H1 (cell line): ENCODE measurements around the gene LYL1. TPM values are rescaled to one million over a fixed set of nuclear protein-coding genes. Genes with fewer than 3 reads are reported as not detected.
A peak's percentile ranks its signal among the peaks of the same experiment; 100 is the strongest.

Experiments used
- CTCF ChIA-PET: fragments of 300-600 bp; sonication (Branson Sonifier 250); formaldehyde crosslinking; loops from one replicate; lab custom pipeline; 2021; ENCODE audit not compliant: partially characterized antibody; lab: Charles Lee
- POLR2A ChIA-PET: fragments of 300-600 bp; sonication (Branson Sonifier 250); formaldehyde crosslinking; loops from one replicate; lab custom pipeline; 2021; ENCODE audit warnings: inconsistent platforms; ENCODE audit not compliant: partially characterized antibody; lab: Charles Lee
- DNase-seq, 2 experiments: peaks; one replicate each; pipeline versions ENCODE4 v3.0.0 to v3.0.0-alpha.2; 2010 to 2022; ENCODE audit warnings: low spot score in 2 of 2, low read depth in 1 of 2, mixed read lengths in 1 of 2
- FAIRE-seq: peaks from 2 replicates; lab custom pipeline; 2011; peaks lifted over from hg19 to GRCh38; lab: Jason Lieb, UNC
- H2AFZ ChIP-seq: 2 replicates; pipeline ENCODE4 v1.8.1; 2012; ENCODE audit warnings: low read length, inconsistent platforms
- H2AK5ac ChIP-seq: 2 replicates; pipeline ENCODE4 v1.6.1; 2013; ENCODE audit warnings: low read depth, low read length
- H2BK120ac ChIP-seq: replicated peaks from 2 replicates; pipeline ENCODE3; 2013; ENCODE audit warnings: low read depth, low read length, inconsistent platforms
- H2BK12ac ChIP-seq: 2 replicates; pipeline ENCODE4 v1.6.1; 2013; ENCODE audit warnings: low read depth, low read length
- H2BK15ac ChIP-seq: 2 replicates; pipeline ENCODE4 v1.6.1; 2013; ENCODE audit warnings: low read length
- H2BK20ac ChIP-seq: 2 replicates; pipeline ENCODE4 v1.6.1; 2013; ENCODE audit warnings: low read length
- H2BK5ac ChIP-seq: 2 replicates; pipeline ENCODE4 v1.6.1; 2013; ENCODE audit warnings: low read depth, low read length
- H3K14ac ChIP-seq: 2 replicates; pipeline ENCODE4 v1.6.1; 2013; ENCODE audit warnings: inconsistent platforms; ENCODE audit not compliant: insufficient read length
- H3K18ac ChIP-seq: 2 replicates; pipeline ENCODE4 v1.6.1; 2013; ENCODE audit warnings: low read length; ENCODE audit errors: extremely low read depth
- H3K23ac ChIP-seq: 2 replicates; pipeline ENCODE4 v1.6.1; 2013; ENCODE audit warnings: inconsistent platforms; ENCODE audit not compliant: insufficient read length
- H3K23me2 ChIP-seq: 2 replicates; pipeline ENCODE4 v1.6.1; 2013; ENCODE audit warnings: low read depth, low read length
- H3K27ac ChIP-seq: 2 replicates; pipeline ENCODE4 v1.6.1; 2011; ENCODE audit warnings: low read depth, low read length, inconsistent platforms
- H3K27me3 ChIP-seq, 4 experiments: replicated peaks in 1 of 4; 1 replicate in 1 of 4; 2 replicates in 3 of 4; pipeline versions ENCODE4 v1.6.1 to v1.8.1; 2011 to 2013; ENCODE audit warnings: low read length in 3 of 4, mild to moderate bottlenecking in 3 of 4, inconsistent platforms in 2 of 4, mixed read lengths in 2 of 4, moderate library complexity in 1 of 4; ENCODE audit not compliant: control insufficient read depth in 3 of 4, insufficient read depth in 3 of 4; ENCODE audit errors: extremely low read depth in 1 of 4
- H3K36me3 ChIP-seq, 4 experiments: 2 replicates each; pipeline versions ENCODE4 v1.6.1 to v1.8.1; 2011 to 2013; ENCODE audit warnings: mild to moderate bottlenecking in 4 of 4, low read length in 3 of 4, moderate library complexity in 2 of 4, control low read depth in 1 of 4, inconsistent platforms in 1 of 4; ENCODE audit not compliant: insufficient read depth in 4 of 4, control insufficient read depth in 2 of 4
- H3K4ac ChIP-seq: replicated peaks from 2 replicates; pipeline ENCODE3; 2013; ENCODE audit warnings: low read length, low read depth, mixed read lengths, inconsistent platforms; ENCODE audit not compliant: insufficient read length
- H3K4me1 ChIP-seq, 4 experiments: replicated peaks in 1 of 4; 1 replicate in 1 of 4; 2 replicates in 3 of 4; pipeline versions ENCODE4 v1.6.1 to v1.8.1; 2011 to 2013; ENCODE audit warnings: low read length in 3 of 4, inconsistent platforms in 2 of 4, mixed read lengths in 1 of 4; ENCODE audit not compliant: insufficient read depth in 4 of 4, control insufficient read depth in 3 of 4
- H3K4me2 ChIP-seq, 2 experiments: 2 replicates each; pipeline versions ENCODE4 v1.6.1 to v1.8.1; 2011 to 2013; ENCODE audit warnings: low read depth in 2 of 2, low read length in 2 of 2, control low read depth in 1 of 2, inconsistent platforms in 1 of 2, mild to moderate bottlenecking in 1 of 2; ENCODE audit not compliant: insufficient read depth in 1 of 2
- H3K4me3 ChIP-seq, 4 experiments: fragments of 200-600, 300-600 bp in 1 of 4; sonication (generic), shearing (Covaris generic), sonication (Bioruptor Twin) in 1 of 4; 2 replicates each; pipeline versions ENCODE4 v1.5.1 to v1.8.1; 2011 to 2016; ENCODE audit warnings: low read length in 4 of 4, low read depth in 3 of 4, control low read depth in 2 of 4, inconsistent platforms in 2 of 4, mild to moderate bottlenecking in 2 of 4, mixed read lengths in 1 of 4, moderate library complexity in 1 of 4; ENCODE audit not compliant: insufficient read depth in 2 of 4; ENCODE audit errors: extremely low read depth in 1 of 4
- H3K56ac ChIP-seq: replicated peaks from 2 replicates; pipeline ENCODE3; 2013; ENCODE audit warnings: low read depth, mild to moderate bottlenecking, mixed read lengths, low read length, inconsistent platforms; ENCODE audit not compliant: insufficient read length
- H3K79me1 ChIP-seq: 2 replicates; pipeline ENCODE4 v1.6.1; 2013; ENCODE audit warnings: low read depth, low read length, control low read depth
- H3K79me2 ChIP-seq, 2 experiments: 2 replicates each; pipeline versions ENCODE4 v1.6.1 to v1.8.1; 2012 to 2013; ENCODE audit warnings: low read length in 2 of 2, mild to moderate bottlenecking in 2 of 2, inconsistent platforms in 1 of 2; ENCODE audit not compliant: insufficient read depth in 2 of 2, control insufficient read depth in 1 of 2
- H3K9ac ChIP-seq, 4 experiments: replicated peaks in 1 of 4; 1 replicate in 1 of 4; 2 replicates in 3 of 4; pipeline versions ENCODE4 v1.6.1 to v1.8.1; 2011 to 2013; ENCODE audit warnings: low read depth in 3 of 4, low read length in 3 of 4, control low read depth in 2 of 4, mild to moderate bottlenecking in 2 of 4, moderate library complexity in 2 of 4, inconsistent platforms in 1 of 4; ENCODE audit errors: extremely low read depth in 1 of 4
- H3K9me3 ChIP-seq, 2 experiments: 2 replicates each; pipeline versions ENCODE4 v1.6.1 to v1.8.1; 2012 to 2013; ENCODE audit warnings: mild to moderate bottlenecking in 2 of 2, moderate library complexity in 2 of 2, control low read depth in 1 of 2, inconsistent platforms in 1 of 2, low read depth in 1 of 2, low read length in 1 of 2, mixed read lengths in 1 of 2; ENCODE audit not compliant: insufficient read depth in 2 of 2
- H4K20me1 ChIP-seq, 2 experiments: replicated peaks in 1 of 2; 2 replicates each; pipeline versions ENCODE3 to v1.8.1; 2011 to 2013; ENCODE audit warnings: inconsistent platforms in 2 of 2, low read length in 2 of 2, mild to moderate bottlenecking in 1 of 2; ENCODE audit not compliant: insufficient read depth in 2 of 2, control insufficient read depth in 1 of 2
- H4K5ac ChIP-seq: 2 replicates; pipeline ENCODE4 v1.6.1; 2013; ENCODE audit warnings: low read length, low read depth, mixed read lengths, inconsistent platforms; ENCODE audit not compliant: insufficient read length
- H4K8ac ChIP-seq: 2 replicates; pipeline ENCODE4 v1.8.0; 2013; ENCODE audit warnings: mild to moderate bottlenecking, moderate library complexity, low read length, inconsistent platforms; ENCODE audit not compliant: insufficient read depth; ENCODE audit errors: extremely low read depth
- H4K91ac ChIP-seq: replicated peaks from 2 replicates; pipeline ENCODE3; 2013; ENCODE audit warnings: low read length, mixed read lengths, inconsistent platforms; ENCODE audit not compliant: insufficient read length
- CEBPB ChIP-seq: IDR thresholded peaks from 2 replicates; pipeline ENCODE4 v1.6.1; 2012; ENCODE audit warnings: low read depth, low read length
- MAFK ChIP-seq: IDR thresholded peaks from 2 replicates; pipeline ENCODE4 v1.6.1; 2012; ENCODE audit warnings: low read depth, mild to moderate bottlenecking, improper control_type of control experiment, low read length
- WGBS, 2 experiments: shearing (Covaris generic) in 1 of 2; methylation state at CpG; one replicate each; pipeline versions ENCODE4 v1.1.6 to v1.1.7; 2013 to 2015; ENCODE audit warnings: low lambda C conversion rate in 2 of 2, mixed read lengths in 2 of 2, inconsistent platforms in 1 of 2, low coverage in 1 of 2, missing lambda C conversion rate in 1 of 2; ENCODE audit not compliant: insufficient replicate concordance in 2 of 2, insufficient coverage in 1 of 2, insufficient read length in 1 of 2; ENCODE audit errors: extremely low coverage in 1 of 2, missing lambda C conversion rate in 1 of 2; 5-methylcytosine and 5-hydroxymethylcytosine counted together
- polyA plus RNA-seq, 7 experiments: library from polyadenylated mRNA; depleted of rRNA in 3 of 7; stranded (reverse) in 5 of 7; unstranded in 2 of 7; fragments of >200 nt in 5 of 7; fragments of 200-250 nt in 2 of 7; gene quantifications; 1 replicate in 5 of 7; 2 replicates in 1 of 7; 4 replicates in 1 of 7; pipeline versions ENCODE4 v1.2.1 to v1.2.3, GENCODE V29; 2011 to 2013; ENCODE audit warnings: missing spikeins in 2 of 7, mixed read lengths in 2 of 7
- total RNA-seq: library from RNA; stranded (reverse); fragmentation: NEBNext Ultra II Directional; extraction: Animal tissue kit (Norgen Biotek cat#: 25700); gene quantifications from 2 replicates; pipeline ENCODE4 v1.2.1, GENCODE V29; 2021

LYL1 gene
- total and polyA plus RNA-seq, 2 of the 8 experiments (the other 6 are each of a cell fraction or from before 2014, with no cell fraction given): 0.58 to 0.76 TPM

GRCh38 chr19:13138916-13139198 lies 36.2 kb upstream of the LYL1 start:
- CTCF ChIA-PET: interaction anchor here (0.6 to 1.9 kb wide), 3 partner anchors 10 to 45 kb away, joined by 3 to 4 read pairs (median 4); no protein-coding TSS in a partner anchor
- H3K4me3 ChIP-seq: no peak overlapping the region
- no peaks in the 10 kb centered on the region; the same call in 1 of the 2 replicates for H3K23me2 ChIP-seq
- H2BK5ac ChIP-seq: no peak overlapping the region
- no peak for DNase-seq
- H4K91ac ChIP-seq: no peak overlapping the region
- peaks cover 0 to 8% (median 4%) of the 10 kb centered on the region in 4 experiments; a peak in 3 of 7 replicates for H3K4me1 ChIP-seq
- POLR2A ChIA-PET: interaction anchor here (0.8 to 14.8 kb wide), 8 partner anchors 9 to 42 kb away, joined by 3 to 228 read pairs (median 5); partner anchors contain the start of genes IER2, NACC1, STX10 and TRMT1
- no peak overlapping the region for H3K23ac ChIP-seq
- H3K14ac ChIP-seq: no peak overlapping the region
- no peak overlapping the region for H2BK120ac ChIP-seq
- H2BK20ac ChIP-seq: no peak overlapping the region
- peaks cover 12% of the 10 kb centered on the region for H3K79me1 ChIP-seq
- no peak overlapping the region for H4K8ac ChIP-seq
- 88% methylated on average over 10 of the region's 10 CpGs; no CpG with 5 or more reads in 1 of the 2 experiments for WGBS, 2 experiments
- peaks cover 0 to 13% of the 10 kb centered on the region in 2 experiments; a peak in 2 of 4 replicates for H3K79me2 ChIP-seq
- H3K56ac ChIP-seq: no peak overlapping the region
- 0 out of 2 replicates have a peak, but pooled peaks have one; percentile 5 for TF ChIP-seq CEBPB
- no peak for TF ChIP-seq MAFK
- H3K27me3 ChIP-seq: no peaks in the 10 kb centered on the region
- H3K9me3 ChIP-seq: no peaks in the 10 kb centered on the region
- no peak overlapping the region for H2BK15ac ChIP-seq
- no peak overlapping the region for H3K27ac ChIP-seq
- H2AFZ ChIP-seq: no peak overlapping the region
- FAIRE-seq: no peak
- peaks cover 23 to 36% of the 10 kb centered on the region in 2 experiments for H4K20me1 ChIP-seq
- H3K9ac ChIP-seq: no peak overlapping the region
- H3K36me3 ChIP-seq: peaks cover 7 to 54% (median 37%) of the 10 kb centered on the region in 4 experiments
- no peak overlapping the region for H2AK5ac ChIP-seq
- H2BK12ac ChIP-seq: no peak overlapping the region
- no peak overlapping the region for H3K18ac ChIP-seq
- H4K5ac ChIP-seq: no peak overlapping the region
- no peak overlapping the region for H3K4me2 ChIP-seq
- H3K4ac ChIP-seq: no peak overlapping the region
